CD4-positive, alpha-beta T cell treated with Interleukin-12 subunit alpha and Interleukin-12 subunit beta, for 1 hour (primary cell): ENCODE results near the gene GGT1.
A peak's percentile ranks its signal among the peaks of the same experiment; 100 is the strongest.
"Not testable (repeated sequence)": the region's sequence is repeated elsewhere in the genome, so short reads cannot be mapped to it uniquely, and the experiment has no call there.

Experiments
- DNase-seq: peaks from one replicate; pipeline ENCODE4 v3.0.0-alpha.2; 2020

The GGT1 gene

GRCh38 chr22:24644409-24644808, 41.4 kb downstream of the GGT1 start:
- not testable (repeated sequence) for DNase-seq

- DNase-seq = not testable (repeated sequence)
Observed at GRCh38 chr22:24645408-24646399, 42.7 kb downstream of the GGT1 start.

- DNase-seq = not testable (repeated sequence)
Observed at GRCh38 chr22:24646756-24647155, 43.8 kb downstream of the GGT1 start.

GRCh38 chr22:24649371-24649770, 46.4 kb downstream of the GGT1 start:
- DNase-seq = not testable (repeated sequence)

GRCh38 chr22:24650884-24651283, 47.9 kb downstream of the GGT1 start:
- peak; percentile 44 for DNase-seq

GRCh38 chr22:24665395-24665794, 62.4 kb downstream of the GGT1 start:
- DNase-seq = not testable (repeated sequence)

- not testable (repeated sequence) for DNase-seq
Observed at GRCh38 chr22:24667904-24668303, 64.9 kb downstream of the GGT1 start.

GRCh38 chr22:24672532-24672931, 69.5 kb downstream of the GGT1 start:
- not testable (repeated sequence) for DNase-seq
